ENCODE data around the gene PRKAG2.

PRKAG2 gene

DNA sequence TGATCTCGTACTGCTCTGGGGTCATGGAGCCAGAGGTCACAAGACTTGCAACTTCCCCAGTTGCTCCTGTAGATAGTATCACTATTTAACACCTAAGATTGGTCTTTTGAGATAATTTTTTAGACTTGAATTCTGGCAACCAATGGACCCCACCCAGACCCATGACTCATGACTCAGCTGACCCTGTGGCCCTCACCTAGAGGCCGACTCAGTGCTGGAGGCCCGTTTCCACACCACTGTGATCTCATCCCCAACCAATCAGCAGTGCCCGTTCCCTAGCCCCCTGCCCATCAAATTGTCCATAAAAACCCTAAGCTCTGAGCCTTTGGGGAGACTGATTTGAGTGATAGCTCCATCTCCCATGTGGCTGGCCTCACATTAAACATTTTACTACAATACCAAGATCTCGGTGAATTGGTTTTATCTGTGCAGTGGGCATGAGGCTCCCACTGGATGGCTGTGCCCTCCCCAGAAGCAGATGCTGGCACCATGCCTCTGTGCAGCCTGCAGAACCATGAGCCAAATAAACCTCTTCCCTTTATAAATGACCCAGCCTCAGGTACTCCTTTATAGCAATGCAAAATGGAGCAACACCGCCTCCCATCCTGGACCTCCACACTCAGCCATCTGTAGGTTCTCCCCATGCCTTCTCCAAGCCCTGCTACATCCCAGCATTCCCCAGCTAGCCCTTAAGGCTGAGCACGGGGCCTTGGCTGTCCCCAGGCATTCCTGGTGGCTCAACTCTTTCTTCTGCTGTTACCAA, 98.8 kb downstream of the PRKAG2 start:
- POLR2A ChIA-PET = no interaction called here
- TF ChIP-seq, protein P1, sequence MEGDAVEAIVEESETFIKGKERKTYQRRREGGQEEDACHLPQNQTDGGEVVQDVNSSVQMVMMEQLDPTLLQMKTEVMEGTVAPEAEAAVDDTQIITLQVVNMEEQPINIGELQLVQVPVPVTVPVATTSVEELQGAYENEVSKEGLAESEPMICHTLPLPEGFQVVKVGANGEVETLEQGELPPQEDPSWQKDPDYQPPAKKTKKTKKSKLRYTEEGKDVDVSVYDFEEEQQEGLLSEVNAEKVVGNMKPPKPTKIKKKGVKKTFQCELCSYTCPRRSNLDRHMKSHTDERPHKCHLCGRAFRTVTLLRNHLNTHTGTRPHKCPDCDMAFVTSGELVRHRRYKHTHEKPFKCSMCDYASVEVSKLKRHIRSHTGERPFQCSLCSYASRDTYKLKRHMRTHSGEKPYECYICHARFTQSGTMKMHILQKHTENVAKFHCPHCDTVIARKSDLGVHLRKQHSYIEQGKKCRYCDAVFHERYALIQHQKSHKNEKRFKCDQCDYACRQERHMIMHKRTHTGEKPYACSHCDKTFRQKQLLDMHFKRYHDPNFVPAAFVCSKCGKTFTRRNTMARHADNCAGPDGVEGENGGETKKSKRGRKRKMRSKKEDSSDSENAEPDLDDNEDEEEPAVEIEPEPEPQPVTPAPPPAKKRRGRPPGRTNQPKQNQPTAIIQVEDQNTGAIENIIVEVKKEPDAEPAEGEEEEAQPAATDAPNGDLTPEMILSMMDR (IDR thresholded peaks at IDR 0.05; ENCODE audit: control extremely low read depth, extremely low read depth, low read depth, missing control alignments) = no peak
- no peak for DNase-seq (ENCODE audit: extremely low spot score)
- CTCF ChIA-PET = interaction anchor here (1.5 to 3.1 kb wide), 4 partner anchors 11 to 410 kb away, joined by 4 to 17 read pairs (median 5); no protein-coding TSS in a partner anchor

DNA sequence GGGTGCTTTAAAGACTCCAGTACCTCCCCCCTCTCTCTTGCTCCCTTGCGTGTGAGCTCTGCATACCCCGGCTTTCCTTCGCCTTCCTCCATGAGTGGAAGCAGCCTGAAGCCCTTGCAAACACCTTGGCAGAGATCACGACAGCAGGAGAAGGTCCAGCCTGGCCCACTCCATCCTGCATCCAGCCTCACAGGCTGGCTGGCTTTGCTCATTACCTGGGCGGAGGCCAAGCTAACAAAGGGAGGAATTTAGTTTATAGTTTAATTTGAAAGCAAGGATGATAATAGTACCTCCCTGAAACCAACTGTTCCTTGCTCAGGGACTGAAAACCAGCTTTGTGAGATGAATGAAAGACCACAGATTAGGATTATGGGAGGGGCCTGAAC, 99.4 kb downstream of the PRKAG2 start:
- no peak for DNase-seq (ENCODE audit: extremely low spot score)
- TF ChIP-seq, protein P1 (IDR thresholded peaks at IDR 0.05; ENCODE audit: control extremely low read depth, extremely low read depth, low read depth, missing control alignments) = no peak
- ChIA-PET POLR2A (no interaction called here), CTCF (interaction anchor here (1.7 to 3.1 kb wide), 3 partner anchors 10 to 409 kb away, joined by 4 to 17 read pairs (median 5); no protein-coding TSS in a partner anchor)

DNA sequence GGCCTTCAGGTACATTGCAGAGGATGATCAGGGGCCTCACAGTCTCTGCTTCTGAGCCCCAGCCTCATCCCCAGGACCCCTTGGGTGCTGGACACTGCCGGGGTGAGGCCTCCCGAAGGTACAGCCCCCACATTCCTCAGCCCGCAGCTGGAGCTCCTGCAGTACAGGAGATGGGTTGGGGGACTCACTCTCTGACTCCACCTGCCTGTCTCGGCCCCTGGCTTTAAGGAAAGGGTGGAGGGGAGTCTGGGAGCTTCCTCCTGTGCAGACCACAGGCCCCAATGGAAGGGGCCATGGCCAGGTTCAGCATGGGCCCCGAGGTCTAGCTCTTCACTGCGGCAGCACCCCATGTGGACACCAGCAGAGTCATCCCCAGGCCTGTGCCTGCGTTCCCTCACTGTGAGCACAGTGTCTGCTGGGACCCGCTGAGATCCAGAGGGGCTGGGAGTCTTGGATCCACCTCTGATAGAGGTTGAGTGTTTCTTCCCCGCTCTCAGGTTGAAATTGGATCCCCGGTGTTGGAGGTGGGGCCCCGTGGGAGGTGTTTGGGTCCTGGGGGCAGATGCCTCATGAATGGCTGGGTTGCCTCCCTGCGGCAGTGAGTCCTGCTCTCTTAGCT, 99.9 kb downstream of the PRKAG2 start:
- CTCF ChIA-PET = interaction anchor here (1.7 to 3.1 kb wide), 4 partner anchors 8 to 408 kb away, joined by 4 to 17 read pairs (median 8); no protein-coding TSS in a partner anchor
- POLR2A ChIA-PET = no interaction called here
- DNase-seq (ENCODE audit: extremely low spot score) = no peak
- TF ChIP-seq, protein P1 (IDR thresholded peaks at IDR 0.05; ENCODE audit: control extremely low read depth, extremely low read depth, low read depth, missing control alignments) = no peak

DNA sequence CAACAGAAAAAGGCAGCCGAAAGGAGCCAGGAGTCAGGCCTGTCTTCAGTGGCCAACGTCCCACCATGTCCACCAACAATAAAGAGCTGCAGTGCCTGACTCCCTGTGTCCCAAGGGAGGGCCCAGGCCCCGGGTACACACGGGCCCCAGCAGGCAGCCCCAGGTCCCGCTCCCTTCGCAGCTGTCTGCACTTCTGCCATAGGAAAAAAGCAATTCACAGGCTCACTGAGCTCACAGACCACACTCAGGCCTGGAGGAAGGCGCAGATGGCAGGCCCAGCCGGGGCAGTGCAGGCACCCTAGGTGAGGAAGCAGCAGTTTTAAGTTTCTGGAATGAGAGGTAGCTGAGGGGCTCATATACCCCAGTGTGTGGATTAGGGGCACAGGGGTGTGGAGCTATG, 100.5 kb downstream of the PRKAG2 start:
- POLR2A ChIA-PET = interaction anchor here (0.5 kb wide), 1 partner anchor 170 kb away, joined by 3 read pairs; no protein-coding TSS in a partner anchor
- TF ChIP-seq, protein P1 (IDR thresholded peaks at IDR 0.05; ENCODE audit: control extremely low read depth, extremely low read depth, low read depth, missing control alignments) = no peak
- no peak for DNase-seq (ENCODE audit: extremely low spot score)
- CTCF ChIA-PET = interaction anchor here (1.7 to 3.1 kb wide), 3 partner anchors 9 to 408 kb away, joined by 4 to 17 read pairs (median 11); no protein-coding TSS in a partner anchor

DNA sequence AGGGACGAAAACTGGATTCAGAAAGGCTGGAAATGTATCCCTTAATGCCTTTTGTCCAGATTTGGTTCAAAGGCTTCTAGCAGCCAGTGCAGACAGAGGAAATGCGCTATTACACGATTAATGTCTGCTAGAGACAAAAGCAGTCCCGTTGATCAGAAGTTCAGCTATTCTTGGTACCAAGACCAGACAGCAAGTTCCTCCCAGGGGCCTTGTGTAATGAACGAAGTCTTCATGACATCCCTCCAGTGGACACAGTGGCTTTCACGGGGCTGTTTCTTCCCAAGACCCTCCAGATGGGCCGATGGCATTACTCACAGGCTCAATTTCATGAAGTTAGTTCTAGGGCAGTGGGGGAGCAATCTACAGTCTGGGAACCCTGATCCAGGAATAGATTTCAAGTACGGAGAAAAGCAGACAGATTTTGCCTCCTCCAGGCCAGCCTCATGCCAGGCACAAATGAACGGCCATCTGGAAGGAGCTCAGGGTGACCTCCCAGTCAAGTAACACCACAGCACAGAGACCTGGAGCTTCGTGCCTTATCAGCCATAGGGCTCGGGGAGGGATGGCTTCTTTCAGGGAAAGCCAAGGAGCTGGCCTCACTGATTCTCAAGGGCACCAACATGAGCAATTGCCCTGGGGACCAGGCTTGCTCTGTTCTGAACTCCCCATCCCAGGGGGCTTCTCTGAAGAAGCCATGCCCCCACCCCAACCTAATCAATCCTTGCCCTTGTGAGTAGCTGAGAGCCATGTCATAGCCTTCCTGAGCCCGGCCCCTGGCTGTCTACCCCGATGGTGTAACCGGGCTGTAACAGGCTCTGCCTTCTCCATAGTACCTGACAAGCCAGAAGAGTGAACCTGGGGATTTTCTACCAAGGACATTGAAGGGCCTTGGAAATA, 101.1 kb downstream of the PRKAG2 start:
- TF ChIP-seq, protein P1 (IDR thresholded peaks at IDR 0.05; ENCODE audit: control extremely low read depth, extremely low read depth, low read depth, missing control alignments) = no peak
- POLR2A ChIA-PET = interaction anchor here (0.5 kb wide), 1 partner anchor 170 kb away, joined by 3 read pairs; no protein-coding TSS in a partner anchor
- CTCF ChIA-PET = interaction anchor here (2.8 to 3.1 kb wide), 2 partner anchors 9 to 16 kb away, joined by 11 to 17 read pairs; no protein-coding TSS in a partner anchor
- no peak for DNase-seq (ENCODE audit: extremely low spot score)

DNA sequence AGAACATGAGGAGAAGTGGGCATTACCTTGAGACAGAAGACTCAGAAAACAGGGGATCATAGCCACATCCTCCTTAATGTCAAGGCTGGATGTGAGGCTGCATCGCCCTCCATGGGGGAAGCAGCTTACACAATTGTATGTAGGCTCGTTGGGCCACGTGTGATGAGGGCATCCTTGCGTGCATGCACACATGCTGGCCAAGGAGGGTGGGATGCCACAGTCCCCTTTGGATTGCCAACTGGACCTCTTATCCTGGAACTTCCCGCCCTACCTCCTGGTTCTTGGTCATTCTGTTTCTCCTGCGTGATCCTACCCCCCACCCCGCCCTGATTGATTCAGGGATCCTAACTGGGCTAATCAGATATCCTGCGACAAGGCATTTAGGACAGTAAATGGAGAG, 102.0 kb downstream of the PRKAG2 start:
- CTCF ChIA-PET = interaction anchor here (2.8 to 3.1 kb wide), 2 partner anchors 10 to 15 kb away, joined by 11 to 17 read pairs; no protein-coding TSS in a partner anchor
- TF ChIP-seq, protein P1 (IDR thresholded peaks at IDR 0.05; ENCODE audit: control extremely low read depth, extremely low read depth, low read depth, missing control alignments) = no peak
- DNase-seq (ENCODE audit: extremely low spot score) = no peak
- POLR2A ChIA-PET = no interaction called here
